GM12878 (cell line): Measurements from ENCODE around the gene EEF2. TPM values are rescaled to one million over a fixed set of nuclear protein-coding genes. Genes with fewer than 3 reads are reported as not detected.

ENCODE experiments used
- ATAC-seq: fragments of 200-7000 bp; cut with Tn5 transposase; 3 replicates; pipeline ENCODE4 v1.9.1; 2020; ENCODE audit warnings: mild to moderate bottlenecking, moderate library complexity
- BruUV-seq: library from RNA; stranded (reverse); fragments of 400-500 nt; replicated peaks from 2 replicates; lab custom pipeline; 2021; lab: Mats Ljungman, UMichigan
- CTCF ChIA-PET: fragments of 300-600 bp; sonication (Branson Sonifier 250); formaldehyde crosslinking; extraction: SDS; loops from one replicate; lab custom pipeline; 2021; ENCODE audit warnings: inconsistent platforms; lab: Yijun Ruan, JAX
- POLR2A ChIA-PET: fragments of 350-600 bp; formaldehyde crosslinking; extraction: SDS; loops from one replicate; lab custom pipeline; 2021; ENCODE audit warnings: inconsistent platforms; lab: Charles Lee
- RAD21 ChIA-PET: fragments of 300-600 bp; sonication (Branson Sonifier 250); formaldehyde crosslinking; loops from one replicate; lab custom pipeline; 2023; ENCODE audit warnings: antibody characterized with exemption; ENCODE audit not compliant: unreplicated experiment; lab: Charles Lee
- SMC1A ChIA-PET: fragments of 300-600 bp; sonication (Branson Sonifier 250); formaldehyde crosslinking; loops from one replicate; lab custom pipeline; 2023; ENCODE audit not compliant: unreplicated experiment, uncharacterized antibody; lab: Charles Lee
- DNase-seq: peaks from one replicate; pipeline ENCODE4 v3.0.0-alpha.2; 2011; ENCODE audit warnings: low read depth, low spot score
- FAIRE-seq: peaks from 3 replicates; lab custom pipeline; 2011; peaks lifted over from hg19 to GRCh38; lab: Jason Lieb, UNC
- H2AFZ ChIP-seq: 2 replicates; pipeline ENCODE4 v1.6.0; 2011; ENCODE audit warnings: low read depth, low read length, control low read depth; ENCODE audit not compliant: control insufficient read depth
- H3K27ac ChIP-seq: 2 replicates; pipeline ENCODE4 v1.5.1; 2011; ENCODE audit warnings: control low read depth; ENCODE audit not compliant: control insufficient read depth, insufficient read depth
- H3K27me3 ChIP-seq, 2 experiments: replicated peaks in 1 of 2; 2 replicates each; pipeline versions ENCODE4 v1.6.0 to v1.6.1; 2011; ENCODE audit warnings: low read length in 1 of 2; ENCODE audit not compliant: control insufficient read depth in 2 of 2, insufficient read depth in 2 of 2
- H3K36me3 ChIP-seq, 2 experiments: 2 replicates each; pipeline ENCODE4 v1.5.1; 2011; ENCODE audit warnings: low read length in 1 of 2; ENCODE audit not compliant: control insufficient read depth in 2 of 2, insufficient read depth in 2 of 2
- H3K4me1 ChIP-seq: 2 replicates; pipeline ENCODE4 v1.6.1; 2011; ENCODE audit warnings: mild to moderate bottlenecking, low read length, moderate library complexity, mixed read lengths; ENCODE audit not compliant: control insufficient read depth, insufficient read depth
- H3K4me2 ChIP-seq: 2 replicates; pipeline ENCODE4 v1.6.0; 2011; ENCODE audit warnings: control low read depth; ENCODE audit not compliant: control insufficient read depth, insufficient read depth
- H3K4me3 ChIP-seq: fragments of 200-600 bp; sonication (generic); 2 replicates; pipeline ENCODE4 v1.5.1; 2016
- H3K79me2 ChIP-seq: 2 replicates; pipeline ENCODE4 v1.6.0; 2011; ENCODE audit warnings: low read length; ENCODE audit not compliant: control insufficient read depth, insufficient read depth
- H3K9ac ChIP-seq: 2 replicates; pipeline ENCODE4 v1.8.0; 2011; ENCODE audit warnings: low read length, control low read depth, mixed read lengths; ENCODE audit not compliant: control insufficient read depth, insufficient read depth
- H3K9me3 ChIP-seq: replicated peaks from 3 replicates; pipeline ENCODE4 v1.5.1; 2011; ENCODE audit warnings: mild to moderate bottlenecking, low read length; ENCODE audit not compliant: control insufficient read depth, insufficient read depth
- H4K20me1 ChIP-seq: 2 replicates; pipeline ENCODE4 v1.6.0; 2011; ENCODE audit not compliant: control insufficient read depth, insufficient read depth
- FOS ChIP-seq: IDR thresholded peaks from 3 replicates; pipeline ENCODE4 v1.6.1; 2011; ENCODE audit warnings: borderline replicate concordance; ENCODE audit not compliant: insufficient read length; ENCODE audit errors: extremely low read depth
- IRF5 ChIP-seq: fragments of 450-650 bp; IDR thresholded peaks from 2 replicates; pipeline ENCODE4 v1.6.1; 2017; ENCODE audit warnings: borderline replicate concordance
- MLLT1 ChIP-seq: fragments of 450-650 bp; IDR thresholded peaks from 2 replicates; pipeline ENCODE4 v1.6.1; 2016; ENCODE audit warnings: mild to moderate bottlenecking
- NR2F1 ChIP-seq: fragments of 450-650 bp; conservative IDR thresholded peaks from 2 replicates; pipeline ENCODE4 v1.6.1; 2017; ENCODE audit warnings: mild to moderate bottlenecking
- PAX8 ChIP-seq: fragments of 450-650 bp; IDR thresholded peaks from 2 replicates; pipeline ENCODE4 v1.6.1; 2017; ENCODE audit warnings: mild to moderate bottlenecking, moderate library complexity
- RBBP5 ChIP-seq: fragments of 200-600 bp; sonication (generic); conservative IDR thresholded peaks from 2 replicates; pipeline ENCODE4 v1.6.1; 2016
- TAF1 ChIP-seq: IDR thresholded peaks from 2 replicates; pipeline ENCODE4 v1.6.1; 2011; ENCODE audit warnings: mild to moderate bottlenecking, low read depth, low read length, borderline replicate concordance
- ZNF207 ChIP-seq: fragments of 450-650 bp; IDR thresholded peaks from 2 replicates; pipeline ENCODE4 v1.6.1; 2014; ENCODE audit warnings: antibody characterized with exemption, mild to moderate bottlenecking, borderline replicate concordance
- ZNF687 ChIP-seq: fragments of 450-650 bp; IDR thresholded peaks from 2 replicates; pipeline ENCODE4 v1.6.1; 2017; ENCODE audit warnings: mild to moderate bottlenecking, moderate library complexity
- WGBS: methylation state at CpG from one replicate; pipeline ENCODE4 v1.1.6; 2016; ENCODE audit warnings: low lambda C conversion rate; ENCODE audit not compliant: insufficient replicate concordance, insufficient coverage; ENCODE audit errors: missing lambda C conversion rate; 5-methylcytosine and 5-hydroxymethylcytosine counted together
- in situ Hi-C: fragments of 300-500 bp; cut with MboI; formaldehyde crosslinking; loops from 9 replicates; pipeline ENCODE4 v1.14.3; 2018; ENCODE audit warnings: mixed read lengths
- intact Hi-C: fragments of 100-400 bp; cut with micrococcal nuclease; formaldehyde crosslinking; loops from one replicate; pipeline ENCODE4 v1.14.2; 2022; ENCODE audit not compliant: unreplicated experiment
- polyA plus RNA-seq, 11 experiments: library from polyadenylated mRNA; depleted of rRNA in 4 of 11; unstranded in 6 of 11; stranded (reverse) in 5 of 11; fragments of >200 nt; fragmentation: Nextera tagmentation in 4 of 11; fragmentation: Illumina TruSeq in 1 of 11; extraction: Ambion mirVana in 4 of 11; extraction: Trizol in 1 of 11; gene quantifications; 1 replicate in 1 of 11; 2 replicates in 10 of 11; pipeline versions ENCODE4 v1.2.1 to v1.2.3, GENCODE V29; 2011 to 2016; ENCODE audit warnings: inconsistent platforms in 2 of 11, missing spikeins in 2 of 11, low read depth in 1 of 11
- total RNA-seq, 4 experiments: library from RNA; depleted of rRNA in 3 of 4; stranded (reverse); fragments of >200 nt in 3 of 4; fragmentation: Illumina TruSeq in 1 of 4; extraction: Trizol in 1 of 4; gene quantifications; 2 replicates each; pipeline versions ENCODE4 v1.2.1 to v1.2.3, GENCODE V29; 2013 to 2021

EEF2 gene
- total and polyA plus RNA-seq, 10 of the 15 experiments (the other 5 are each of a cell fraction or from before 2014, with no cell fraction given), result 280 to 3,491 (median 1,305) TPM

GRCh38 chr19:4027146-4027545 is 41.9 kb upstream of the EEF2 start:
- 90% methylated on average over 16 of the region's 16 CpGs for WGBS
- RAD21 ChIA-PET, result no interaction called here

More at GRCh38 chr19:4027146-4027545, 41.9 kb upstream of the EEF2 start:
- FAIRE-seq, result no peak
- Histone ChIP-seq H3K4me2 (no peak overlapping the region), H3K27ac (no peak overlapping the region), H4K20me1 (no peaks in the 10 kb centered on the region), H3K36me3 (peaks cover 0 to 9% of the 10 kb centered on the region in 2 experiments; a peak in 3 of 4 replicates), H3K4me1 (no peaks in the 10 kb centered on the region), H2AFZ (no peak overlapping the region), H3K27me3 (no peaks in the 10 kb centered on the region), H3K9me3 (no peaks in the 10 kb centered on the region), H3K79me2 (no peaks in the 10 kb centered on the region), H3K9ac (no peak overlapping the region), H3K4me3 (no peak overlapping the region)
- POLR2A ChIA-PET, result no interaction called here
- TF ChIP-seq NR2F1, result no peak
- TF ChIP-seq ZNF687, result no peak
- TF ChIP-seq ZNF207, result no peak
- TF ChIP-seq TAF1, result no peak
- TF ChIP-seq FOS, result no peak
- TF ChIP-seq IRF5, result no peak
- TF ChIP-seq RBBP5, result no peak
- TF ChIP-seq MLLT1, result no peak
- no peak for TF ChIP-seq PAX8
- in situ Hi-C loops, result no loop called here
- CTCF ChIA-PET, result interaction anchor here (1.0 kb wide), 1 partner anchor 113 kb away, joined by 3 read pairs; no protein-coding TSS in a partner anchor
- no peak for ATAC-seq
- SMC1A ChIA-PET, result no interaction called here
- no TSS peak for BruUV-seq
- no peak for DNase-seq
- intact Hi-C loops, result no loop called here
